Brain pericyte (primary cell): ENCODE measurements around the gene TBC1D5.
"Not testable (repeated sequence)": the region's sequence is repeated elsewhere in the genome, so short reads cannot be mapped to it uniquely, and the experiment has no call there.

ENCODE experiments used
- DNase-seq: peaks from one replicate; pipeline ENCODE4 v3.0.0-alpha.2; 2012; ENCODE audit warnings: low read depth, low spot score

The TBC1D5 gene

GRCh38 chr3:17709236-17709810, 33.1 kb downstream of the TBC1D5 start:
- no peak for DNase-seq

DNA sequence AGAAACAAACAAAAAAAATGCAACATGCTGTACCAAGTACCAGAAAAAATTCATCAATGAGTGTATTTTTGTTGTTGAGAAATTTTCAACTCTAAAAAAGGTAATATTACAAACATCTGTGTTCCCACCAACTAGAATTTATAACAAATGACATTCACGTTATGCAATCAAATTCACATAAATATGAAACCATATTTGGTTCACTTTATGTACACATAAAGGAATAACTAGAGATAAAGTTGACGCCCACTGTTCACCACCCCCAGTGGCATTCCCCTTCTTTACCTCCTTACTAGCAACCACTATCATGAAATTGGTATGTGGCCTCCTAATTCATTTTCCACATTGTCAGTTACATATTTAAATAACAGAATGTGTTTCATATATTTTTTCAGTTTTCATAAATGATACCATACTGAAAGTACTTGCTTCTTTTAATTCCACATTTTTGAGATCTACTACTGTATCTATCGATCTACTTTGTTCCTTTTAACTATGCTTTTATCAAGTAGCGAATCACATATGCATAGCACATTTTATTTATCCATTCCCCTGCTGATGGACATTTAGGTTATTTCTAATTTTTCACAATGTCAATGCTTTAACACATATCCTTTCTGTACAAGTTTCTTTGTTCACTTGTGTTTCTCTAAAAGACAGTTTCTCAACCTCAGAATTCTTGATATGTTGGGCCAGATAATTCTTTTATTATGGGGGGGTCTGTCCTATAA, 34.5 kb downstream of the TBC1D5 start:
- DNase-seq, result no peak

GRCh38 chr3:17705991-17706390, 36.4 kb downstream of the TBC1D5 start:
- DNase-seq, result not testable (repeated sequence)

- DNase-seq, result not testable (repeated sequence)
These were observed 42.6 kb downstream of the TBC1D5 start for GRCh38 chr3:17699815-17700214.

- not testable (repeated sequence) for DNase-seq
These were observed 46.8 kb downstream of the TBC1D5 start for GRCh38 chr3:17695665-17696064.

- not testable (repeated sequence) for DNase-seq
These were observed 48.8 kb downstream of the TBC1D5 start for GRCh38 chr3:17693670-17693999.

DNA sequence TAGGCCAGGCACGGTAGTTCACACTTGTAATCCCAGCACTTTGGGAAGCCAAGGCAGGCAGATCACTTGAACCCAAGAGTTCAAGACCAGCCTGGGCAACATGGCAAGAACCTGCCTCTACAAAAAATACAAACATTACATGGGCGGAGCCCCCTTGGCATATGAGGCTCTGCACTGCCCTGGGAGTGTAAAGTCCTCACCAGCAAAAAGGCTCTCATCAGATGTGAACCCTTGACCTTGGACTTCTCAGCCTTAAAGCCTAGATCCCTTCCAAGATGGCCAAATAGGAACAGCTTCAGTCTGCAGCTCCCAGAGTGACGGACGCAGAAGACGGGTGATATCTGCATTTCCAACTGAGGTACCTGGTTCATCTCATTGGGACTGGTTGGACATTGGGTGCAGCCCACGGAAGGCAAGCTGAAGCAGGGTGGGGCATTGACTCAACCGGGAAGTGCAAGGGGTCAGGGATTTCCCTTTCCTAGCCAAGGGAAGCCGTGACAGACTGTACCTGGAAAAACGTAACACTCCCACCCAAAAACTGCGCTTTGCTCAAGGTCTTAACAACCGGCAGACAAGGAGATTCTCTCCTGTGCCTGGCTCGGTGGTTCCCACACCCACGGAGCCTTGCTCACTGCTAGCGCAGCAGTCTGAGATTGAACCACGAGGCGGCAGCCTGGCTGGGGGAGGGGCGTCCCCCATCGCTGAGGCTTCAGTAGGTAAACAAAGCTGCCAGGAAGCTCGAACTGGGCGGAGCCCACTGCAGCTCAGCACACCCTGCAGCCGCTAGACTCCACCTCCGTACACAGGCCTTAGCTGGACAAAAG, 49.4 kb downstream of the TBC1D5 start:
- DNase-seq, result not testable (repeated sequence)

DNA sequence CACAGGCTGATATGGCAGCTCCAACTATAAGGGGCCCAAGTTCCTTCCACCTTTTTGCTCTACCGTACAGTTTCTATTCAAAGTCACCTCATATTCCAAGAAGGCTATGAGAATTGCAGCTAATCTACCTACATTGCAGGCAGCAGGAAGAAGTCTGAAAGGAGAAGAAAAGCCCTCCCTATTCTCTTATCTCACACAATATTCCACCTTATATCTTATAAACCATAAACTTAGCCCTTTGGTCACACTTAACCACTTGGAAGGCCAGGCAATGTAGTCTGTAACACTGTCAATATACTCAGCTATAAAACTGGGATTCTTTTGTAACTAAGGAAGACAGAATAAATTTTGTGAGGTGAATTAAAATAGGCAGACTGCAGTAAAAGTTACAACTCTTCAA, 54.9 kb downstream of the TBC1D5 start:
- no peak for DNase-seq

DNA sequence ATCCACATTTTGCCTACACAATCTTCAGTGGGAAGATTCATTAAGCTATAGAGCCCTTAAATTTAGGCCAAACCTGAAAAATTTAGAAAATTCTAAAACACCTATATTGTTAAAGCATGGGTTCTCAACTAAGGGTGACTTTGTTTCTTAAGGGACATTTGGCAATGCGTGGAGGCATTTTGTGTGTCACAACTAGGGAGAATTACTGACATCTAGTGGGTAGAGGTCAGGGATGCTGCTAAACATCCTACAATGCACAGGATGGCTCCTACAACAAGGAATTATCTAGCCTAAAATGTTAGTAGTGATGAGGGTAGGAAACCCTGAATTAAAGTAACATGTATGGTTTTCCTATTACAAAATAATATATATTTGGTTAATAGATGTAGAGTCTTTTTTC, 55.8 kb downstream of the TBC1D5 start:
- no peak for DNase-seq

GRCh38 chr3:17683542-17684207, 58.8 kb downstream of the TBC1D5 start:
- no peak for DNase-seq

DNA sequence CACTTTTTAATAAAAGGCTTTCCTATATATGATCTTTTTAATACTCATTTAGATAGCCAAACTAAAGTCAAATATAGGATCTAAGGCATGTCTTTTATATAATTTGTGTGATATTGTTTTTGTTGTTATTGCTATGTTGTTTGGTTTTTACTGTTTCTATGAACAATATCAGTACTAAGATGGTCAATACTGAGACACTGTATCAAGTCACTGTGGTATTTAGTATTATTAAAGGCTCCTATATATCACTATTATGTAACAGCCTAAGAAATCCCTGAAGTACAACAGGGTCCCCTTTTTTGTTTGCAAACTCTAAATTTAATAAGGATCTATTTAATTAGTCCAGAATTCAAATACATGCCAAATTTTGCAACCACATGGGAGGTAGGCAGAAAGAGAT, 61.9 kb downstream of the TBC1D5 start:
- no peak for DNase-seq

DNA sequence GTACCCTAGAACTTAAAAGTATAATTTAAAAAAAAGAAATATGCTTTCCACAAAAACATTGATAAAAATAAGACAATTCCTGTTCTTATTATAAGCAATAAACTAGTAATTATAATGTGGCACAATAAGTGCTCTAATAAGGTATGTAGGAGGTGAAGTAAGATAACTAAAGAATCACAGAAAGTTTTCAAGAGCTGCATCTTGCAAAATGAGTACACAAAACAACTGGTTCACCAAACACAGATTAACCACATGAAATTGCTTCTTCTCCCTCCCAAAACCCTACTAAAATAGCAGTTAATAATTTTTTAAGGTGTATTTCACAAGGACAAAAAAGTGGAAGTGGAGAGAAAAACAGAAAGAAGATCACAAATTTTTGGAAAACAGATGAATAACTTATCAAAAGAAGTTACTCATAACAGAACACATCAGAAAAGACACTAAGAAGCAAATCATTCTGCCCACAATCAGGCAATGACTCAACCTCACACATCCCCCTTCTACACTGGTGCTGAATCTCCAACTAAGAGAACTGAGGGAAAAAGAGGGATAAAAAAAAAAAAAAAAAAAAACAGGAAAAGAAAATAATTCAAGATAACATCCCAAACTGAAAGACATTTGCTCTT, 64.2 kb downstream of the TBC1D5 start:
- no peak for DNase-seq

GRCh38 chr3:17674082-17674686, 68.2 kb downstream of the TBC1D5 start:
- DNase-seq, result no peak

DNA sequence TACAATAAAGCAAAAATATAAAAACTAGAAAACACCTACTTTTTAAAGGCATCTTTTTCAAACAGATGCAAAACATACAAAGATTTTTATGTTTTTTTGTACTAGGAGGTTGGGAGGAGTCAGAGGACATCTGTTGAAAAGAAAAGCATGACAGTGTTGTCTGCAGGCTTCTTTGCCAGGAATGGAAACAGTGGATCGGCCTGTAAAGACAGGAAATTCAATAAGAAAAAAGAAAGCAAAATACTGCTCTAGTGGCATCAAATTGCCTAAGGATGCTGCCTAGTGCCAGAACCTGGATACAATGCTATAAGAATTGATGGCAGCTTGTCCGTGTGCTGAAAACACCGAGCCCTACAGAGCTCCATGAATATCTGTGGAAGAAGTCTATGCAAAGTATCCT, 69.9 kb downstream of the TBC1D5 start:
- DNase-seq, result no peak

- no peak for DNase-seq
These were observed 71.7 kb downstream of the TBC1D5 start for GRCh38 chr3:17670749-17671148.

DNA sequence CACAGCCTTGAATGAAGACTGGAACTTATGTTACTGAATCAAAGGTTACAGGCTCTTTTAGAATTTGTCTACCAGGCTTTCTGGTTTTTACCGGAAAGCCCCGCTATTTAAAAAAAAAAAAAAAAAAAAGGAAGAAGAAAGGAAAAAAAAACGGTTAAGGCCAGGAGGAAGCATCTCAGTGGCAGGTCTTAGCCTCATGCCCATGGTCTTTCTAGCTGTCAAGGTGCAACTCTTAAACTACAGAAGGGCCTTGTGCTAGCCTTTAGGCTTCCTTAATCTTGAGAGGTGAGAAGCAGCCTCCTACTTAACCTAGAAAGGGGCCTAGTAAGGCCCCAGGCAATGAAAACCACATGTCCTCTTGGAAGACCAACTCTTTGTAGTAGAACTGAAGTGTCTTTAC, 77.5 kb downstream of the TBC1D5 start:
- no peak for DNase-seq

DNA sequence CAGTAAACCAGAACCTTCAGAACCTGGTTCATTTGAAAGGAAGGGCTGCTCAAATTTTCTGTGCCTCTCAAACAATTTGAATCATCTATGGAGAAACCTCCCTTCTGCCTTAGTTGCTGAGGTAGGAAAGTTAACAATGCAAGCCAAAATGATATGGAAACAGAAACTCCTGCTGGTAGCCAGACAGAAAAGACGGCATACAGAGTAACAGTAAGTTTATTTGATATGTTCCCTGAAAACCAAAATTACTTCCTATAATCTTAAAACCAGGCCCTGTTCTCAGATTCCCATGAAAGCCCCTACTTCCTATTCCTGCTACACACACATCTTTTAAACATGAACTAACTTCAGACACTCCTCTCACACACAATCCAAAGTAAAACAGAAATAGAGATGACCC, 86.2 kb downstream of the TBC1D5 start:
- DNase-seq, result no peak

DNA sequence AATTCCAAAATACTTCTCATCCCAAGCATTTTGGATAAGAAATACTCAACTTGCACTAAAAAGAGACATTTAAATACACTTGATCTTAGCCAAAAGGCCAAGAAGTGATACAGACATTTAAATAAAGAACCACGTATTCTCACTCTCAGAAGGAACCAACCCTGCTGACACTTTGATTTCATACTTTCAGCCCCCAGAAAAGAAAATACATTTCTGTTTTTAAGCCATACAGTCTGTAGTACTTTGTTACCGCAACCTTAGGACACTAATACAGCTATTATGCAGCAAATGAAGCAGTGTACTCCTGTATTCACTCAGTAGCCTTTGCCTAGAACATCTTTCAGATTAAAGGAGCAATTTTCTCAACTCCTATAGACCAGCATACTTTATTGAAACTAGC, 86.7 kb downstream of the TBC1D5 start:
- no peak for DNase-seq

DNA sequence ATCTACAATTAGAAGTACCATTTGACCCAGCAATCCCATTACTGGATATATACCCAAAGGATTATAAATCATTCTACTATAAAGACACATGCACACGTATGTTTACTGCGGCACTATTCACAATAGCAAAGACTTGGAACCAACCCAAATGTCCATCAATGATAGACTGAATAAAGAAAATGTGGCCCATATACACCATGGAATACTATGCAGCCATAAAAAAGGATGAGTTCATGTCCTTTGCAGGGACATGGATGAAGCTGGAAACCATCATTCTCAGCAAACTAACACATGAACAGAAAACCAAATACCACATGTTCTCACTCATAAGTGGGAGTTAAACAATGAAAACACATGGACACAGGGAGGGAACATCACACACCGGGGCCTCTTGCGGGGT, 92.7 kb downstream of the TBC1D5 start:
- not testable (repeated sequence) for DNase-seq

GRCh38 chr3:17648630-17649355, 93.6 kb downstream of the TBC1D5 start:
- not testable (repeated sequence) for DNase-seq
